Osteocyte (in vitro differentiated cells): ENCODE measurements around the gene SLC23A2. TPM values are rescaled to one million over a fixed set of nuclear protein-coding genes. Genes with fewer than 3 reads are reported as not detected.

Source experiments
- DNase-seq: peaks from one replicate; pipeline ENCODE4 v3.0.0; 2021; ENCODE audit warnings: mixed read lengths; ENCODE audit not compliant: unreplicated experiment; ENCODE audit errors: extremely low spot score
- H3K27ac Mint-ChIP-seq: one replicate; pipeline ENCODE4 v1.8.0; 2021; ENCODE audit warnings: mild to moderate bottlenecking, mixed read lengths; ENCODE audit not compliant: unreplicated experiment
- H3K27me3 Mint-ChIP-seq: one replicate; pipeline ENCODE4 v1.8.0; 2021; ENCODE audit warnings: mixed read lengths; ENCODE audit not compliant: unreplicated experiment
- H3K36me3 Mint-ChIP-seq: one replicate; pipeline ENCODE4 v1.8.0; 2021; ENCODE audit warnings: mixed read lengths; ENCODE audit not compliant: unreplicated experiment
- H3K4me1 Mint-ChIP-seq: one replicate; pipeline ENCODE4 v1.8.0; 2021; ENCODE audit warnings: mixed read lengths; ENCODE audit not compliant: unreplicated experiment
- H3K4me3 Mint-ChIP-seq: one replicate; pipeline ENCODE4 v1.8.0; 2021; ENCODE audit warnings: mild to moderate bottlenecking, moderate library complexity, mixed read lengths; ENCODE audit not compliant: unreplicated experiment
- H3K9me3 Mint-ChIP-seq: one replicate; pipeline ENCODE4 v1.8.0; 2021; ENCODE audit warnings: mixed read lengths; ENCODE audit not compliant: unreplicated experiment
- CTCF ChIP-seq: fragments of 200-600 bp; sonication (generic); IDR thresholded peaks from 2 replicates; pipeline ENCODE4 v1.5.0; 2021; ENCODE audit warnings: antibody characterized with exemption, mild to moderate bottlenecking, moderate library complexity
- total RNA-seq: library from RNA; stranded (reverse); gene quantifications from 2 replicates; pipeline ENCODE4 v1.2.1, GENCODE V29; 2021

Gene SLC23A2
- total RNA-seq, 1 donor from 2014 or later = 23.1 TPM

- Mint-ChIP-seq H3K36me3 (peaks cover 2% of the 10 kb centered on the region), H3K4me3 (no peak overlapping the region), H3K9me3 (peaks cover 3% of the 10 kb centered on the region), H3K27me3 (peaks cover 17% of the 10 kb centered on the region), H3K27ac (no peak overlapping the region), H3K4me1 (peaks cover 5% of the 10 kb centered on the region)
- DNase-seq = no peak
- no peak for TF ChIP-seq CTCF
These were observed 172.3 kb downstream of the SLC23A2 start for GRCh38 chr20:4828830-4829513.

- H3K27me3 Mint-ChIP-seq = peaks cover 17% of the 10 kb centered on the region
- no peak overlapping the region for H3K27ac Mint-ChIP-seq
- peaks cover 21% of the 10 kb centered on the region for H3K4me1 Mint-ChIP-seq
- no peaks in the 10 kb centered on the region for H3K36me3 Mint-ChIP-seq
- no peak overlapping the region for H3K4me3 Mint-ChIP-seq
- TF ChIP-seq CTCF = no peak
- no peaks in the 10 kb centered on the region for H3K9me3 Mint-ChIP-seq
- no peak for DNase-seq
These were observed 179.7 kb downstream of the SLC23A2 start for GRCh38 chr20:4821590-4821989.

- Mint-ChIP-seq H3K9me3 (no peaks in the 10 kb centered on the region), H3K36me3 (no peaks in the 10 kb centered on the region), H3K4me3 (no peak overlapping the region), H3K4me1 (peaks cover 21% of the 10 kb centered on the region), H3K27ac (no peak overlapping the region), H3K27me3 (peaks cover 17% of the 10 kb centered on the region)
- TF ChIP-seq CTCF = no peak
- DNase-seq = no peak
These were observed 180.3 kb downstream of the SLC23A2 start for GRCh38 chr20:4820806-4821518.

- H3K36me3 Mint-ChIP-seq = no peaks in the 10 kb centered on the region
- H3K9me3 Mint-ChIP-seq = no peaks in the 10 kb centered on the region
- H3K27ac Mint-ChIP-seq = no peak overlapping the region
- peaks cover 17% of the 10 kb centered on the region for H3K27me3 Mint-ChIP-seq
- peaks cover 21% of the 10 kb centered on the region for H3K4me1 Mint-ChIP-seq
- no peak for DNase-seq
- TF ChIP-seq CTCF = no peak
- no peak overlapping the region for H3K4me3 Mint-ChIP-seq
These were observed 181.4 kb downstream of the SLC23A2 start for GRCh38 chr20:4819901-4820300.

GRCh38 chr20:4817230-4817671, 184.1 kb downstream of the SLC23A2 start:
- Mint-ChIP-seq H3K36me3 (no peaks in the 10 kb centered on the region), H3K4me1 (peaks cover 11% of the 10 kb centered on the region), H3K27me3 (peaks cover 16% of the 10 kb centered on the region), H3K4me3 (no peak overlapping the region), H3K9me3 (no peaks in the 10 kb centered on the region), H3K27ac (peak overlapping the region; percentile 53)
- no peak for DNase-seq
- TF ChIP-seq CTCF = no peak
